ENCODE results near the gene CTSS. TPM values are rescaled to one million over a fixed set of nuclear protein-coding genes. Genes with fewer than 3 reads are reported as not detected.

CTSS gene
- total RNA-seq, 1 experiment from 2014 or later: not detected

DNA sequence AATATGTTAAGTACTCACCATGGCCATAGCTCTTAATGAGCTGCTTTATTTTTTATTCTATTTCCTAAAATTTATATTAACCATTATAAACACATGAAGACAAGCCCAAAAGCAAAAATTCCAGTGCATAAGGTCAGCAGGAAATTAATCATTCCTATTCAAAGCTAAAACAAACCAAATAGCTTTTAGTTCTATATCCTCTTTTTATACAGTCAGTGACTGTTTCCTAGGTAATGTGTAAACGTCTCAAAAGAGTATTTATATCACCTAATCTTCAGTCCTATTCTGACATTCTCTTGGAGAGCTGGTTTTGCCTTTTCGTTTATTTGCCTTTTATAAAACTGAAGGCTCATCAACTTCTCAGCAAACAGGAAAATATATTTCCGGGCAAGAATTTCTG is 72.9 kb downstream of the CTSS start:
- Histone ChIP-seq H3K27ac (ENCODE audit: insufficient read length, low read depth, low read length) (no peak overlapping the region), H2BK15ac (ENCODE audit: low read depth, low read length) (no peak overlapping the region), H3K4ac (ENCODE audit: low read depth, low read length) (no peak overlapping the region), H3T11ph (ENCODE audit: low read length) (no peak overlapping the region), H4K8ac (replicated peaks; ENCODE audit: insufficient read length, low read depth, low read length) (no peak overlapping the region), H2BK20ac (ENCODE audit: low read depth, low read length, poor library complexity, severe bottlenecking) (no peak overlapping the region), H3K9ac (ENCODE audit: extremely low read depth, insufficient read length, low read length) (no peak overlapping the region), H4K91ac (ENCODE audit: insufficient read length, low read depth, low read length) (no peak overlapping the region), H3K56ac (ENCODE audit: insufficient read length, low read depth, low read length) (no peak overlapping the region), H3K79me2 (ENCODE audit: insufficient read depth, low read length) (peaks cover 2% of the 10 kb centered on the region; the same call in 1 of the 2 replicates), H3K27me3 (ENCODE audit: insufficient read depth, low read length) (no peaks in the 10 kb centered on the region), H2BK5ac (ENCODE audit: insufficient read length, low read length) (no peak overlapping the region), H3K9me3 (ENCODE audit: control insufficient read depth, low read depth, low read length) (no peaks in the 10 kb centered on the region), H3K79me1 (ENCODE audit: insufficient read depth, low read depth, low read length, poor library complexity, severe bottlenecking) (no peaks in the 10 kb centered on the region), H3K23me2 (ENCODE audit: insufficient read length, low read depth, low read length, poor library complexity, severe bottlenecking) (peaks cover 4% of the 10 kb centered on the region), H3K23ac (ENCODE audit: insufficient read length, low read depth, low read length) (no peak overlapping the region), H2BK120ac (ENCODE audit: low read depth, low read length, poor library complexity, severe bottlenecking) (no peak overlapping the region), H3K4me1 (ENCODE audit: insufficient read depth, low read length) (no peaks in the 10 kb centered on the region), H3K14ac (ENCODE audit: insufficient read depth, low read length) (no peak overlapping the region), H3K4me2 (ENCODE audit: insufficient read depth, insufficient read length, low read length) (no peak overlapping the region), H3K18ac (ENCODE audit: insufficient read length, low read depth, low read length) (no peak overlapping the region), H2BK12ac (ENCODE audit: insufficient read length, low read depth, low read length) (no peak overlapping the region), H2AK5ac (ENCODE audit: insufficient read length, low read length) (no peak overlapping the region), H4K20me1 (ENCODE audit: control insufficient read depth, insufficient read depth, insufficient read length) (no peaks in the 10 kb centered on the region), H4K5ac (ENCODE audit: insufficient read length, low read depth, low read length) (no peak overlapping the region), H2AFZ (ENCODE audit: low read length) (no peak overlapping the region)
- WGBS (ENCODE audit: extremely low coverage, insufficient read length, low lambda C conversion rate): no CpG with 5 or more reads among the region's 3 CpGs
- Mint-ChIP-seq H3K27me3 (ENCODE audit: low read depth) (no peaks in the 10 kb centered on the region), H3K36me3 (ENCODE audit: insufficient read depth in 1 of 3, low read depth in 3 of 3) (peaks cover 21 to 50% (median 43%) of the 10 kb centered on the region in 3 experiments; a peak in 6 of 7 replicates), H3K9me3 (no peaks in the 10 kb centered on the region), H3K4me1 (peaks cover 9% of the 10 kb centered on the region in 2 experiments), H3K27ac (no peak overlapping the region), H3K4me3 (no peak overlapping the region)
- TF ChIP-seq, protein P1, sequence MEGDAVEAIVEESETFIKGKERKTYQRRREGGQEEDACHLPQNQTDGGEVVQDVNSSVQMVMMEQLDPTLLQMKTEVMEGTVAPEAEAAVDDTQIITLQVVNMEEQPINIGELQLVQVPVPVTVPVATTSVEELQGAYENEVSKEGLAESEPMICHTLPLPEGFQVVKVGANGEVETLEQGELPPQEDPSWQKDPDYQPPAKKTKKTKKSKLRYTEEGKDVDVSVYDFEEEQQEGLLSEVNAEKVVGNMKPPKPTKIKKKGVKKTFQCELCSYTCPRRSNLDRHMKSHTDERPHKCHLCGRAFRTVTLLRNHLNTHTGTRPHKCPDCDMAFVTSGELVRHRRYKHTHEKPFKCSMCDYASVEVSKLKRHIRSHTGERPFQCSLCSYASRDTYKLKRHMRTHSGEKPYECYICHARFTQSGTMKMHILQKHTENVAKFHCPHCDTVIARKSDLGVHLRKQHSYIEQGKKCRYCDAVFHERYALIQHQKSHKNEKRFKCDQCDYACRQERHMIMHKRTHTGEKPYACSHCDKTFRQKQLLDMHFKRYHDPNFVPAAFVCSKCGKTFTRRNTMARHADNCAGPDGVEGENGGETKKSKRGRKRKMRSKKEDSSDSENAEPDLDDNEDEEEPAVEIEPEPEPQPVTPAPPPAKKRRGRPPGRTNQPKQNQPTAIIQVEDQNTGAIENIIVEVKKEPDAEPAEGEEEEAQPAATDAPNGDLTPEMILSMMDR (conservative IDR thresholded peaks at IDR 0.05): no peak
- DNase-seq: no peak
